ENCODE measurements around the gene ISLR2.

Gene ISLR2

DNA sequence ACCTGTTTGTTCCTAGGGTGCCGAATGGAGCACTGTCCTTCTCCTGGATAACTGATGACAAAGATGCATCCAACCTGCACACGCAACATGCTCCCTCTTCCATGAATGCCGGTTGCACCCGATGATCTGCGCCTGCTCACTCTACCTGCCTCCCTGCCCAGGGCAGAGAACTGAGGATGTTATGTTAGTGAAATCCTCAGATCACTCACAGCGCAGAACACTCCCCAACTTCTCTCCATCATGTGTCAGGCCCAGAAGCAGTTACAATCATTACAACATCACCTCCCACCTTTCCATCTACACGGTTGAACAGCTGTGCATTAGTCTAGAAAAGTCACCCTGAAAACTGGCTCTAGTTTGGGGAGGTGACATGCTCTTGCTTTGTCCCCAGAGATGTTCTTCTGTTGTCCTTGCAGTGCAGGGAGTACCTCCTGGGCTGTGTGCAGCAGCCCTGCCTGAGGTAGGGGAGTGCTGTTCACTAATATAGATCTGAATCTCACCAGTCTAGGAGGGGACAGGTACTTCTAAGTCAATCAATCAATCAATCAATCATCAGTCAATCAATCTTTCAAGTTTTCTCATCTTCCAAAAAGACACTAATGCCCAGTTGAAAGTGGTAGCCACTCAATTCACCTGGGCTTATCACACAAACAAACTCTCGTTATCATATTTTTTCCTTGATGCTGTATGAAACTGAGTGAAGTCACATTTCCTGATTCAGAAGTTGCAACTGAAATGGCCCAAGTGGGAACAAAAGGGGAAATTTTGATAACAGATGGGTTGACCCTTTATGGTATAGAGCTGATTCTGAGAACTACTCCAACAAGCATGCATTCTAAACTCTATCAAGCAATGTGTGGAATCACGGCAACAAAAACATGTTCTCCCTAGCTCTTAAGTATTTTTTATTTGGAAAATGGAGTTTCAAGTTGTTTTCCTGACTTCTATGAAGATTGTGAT, 27.8 kb downstream of the ISLR2 start:
- no peak for TF ChIP-seq RAD21 (IDR thresholded peaks at IDR 0.05; ENCODE audit: low read depth)
- no peak for TF ChIP-seq TEAD4 (IDR thresholded peaks at IDR 0.05)
- TF ChIP-seq TAF1 (IDR thresholded peaks at IDR 0.05; ENCODE audit: low read depth), result no peak
- TF ChIP-seq, protein P1, sequence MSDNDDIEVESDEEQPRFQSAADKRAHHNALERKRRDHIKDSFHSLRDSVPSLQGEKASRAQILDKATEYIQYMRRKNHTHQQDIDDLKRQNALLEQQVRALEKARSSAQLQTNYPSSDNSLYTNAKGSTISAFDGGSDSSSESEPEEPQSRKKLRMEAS (IDR thresholded peaks at IDR 0.05), result no peak
- no peak for TF ChIP-seq YY1 (IDR thresholded peaks at IDR 0.05; ENCODE audit: low read depth)
- no peak for TF ChIP-seq EP300 (IDR thresholded peaks at IDR 0.05; ENCODE audit: borderline replicate concordance)
- no peak for TF ChIP-seq FOXM1 (IDR thresholded peaks at IDR 0.05; ENCODE audit: borderline replicate concordance, low read depth)
- TF ChIP-seq EGR1 (IDR thresholded peaks at IDR 0.05), result no peak
- TF ChIP-seq CEBPB (IDR thresholded peaks at IDR 0.05), result no peak
- TF ChIP-seq, protein P2, sequence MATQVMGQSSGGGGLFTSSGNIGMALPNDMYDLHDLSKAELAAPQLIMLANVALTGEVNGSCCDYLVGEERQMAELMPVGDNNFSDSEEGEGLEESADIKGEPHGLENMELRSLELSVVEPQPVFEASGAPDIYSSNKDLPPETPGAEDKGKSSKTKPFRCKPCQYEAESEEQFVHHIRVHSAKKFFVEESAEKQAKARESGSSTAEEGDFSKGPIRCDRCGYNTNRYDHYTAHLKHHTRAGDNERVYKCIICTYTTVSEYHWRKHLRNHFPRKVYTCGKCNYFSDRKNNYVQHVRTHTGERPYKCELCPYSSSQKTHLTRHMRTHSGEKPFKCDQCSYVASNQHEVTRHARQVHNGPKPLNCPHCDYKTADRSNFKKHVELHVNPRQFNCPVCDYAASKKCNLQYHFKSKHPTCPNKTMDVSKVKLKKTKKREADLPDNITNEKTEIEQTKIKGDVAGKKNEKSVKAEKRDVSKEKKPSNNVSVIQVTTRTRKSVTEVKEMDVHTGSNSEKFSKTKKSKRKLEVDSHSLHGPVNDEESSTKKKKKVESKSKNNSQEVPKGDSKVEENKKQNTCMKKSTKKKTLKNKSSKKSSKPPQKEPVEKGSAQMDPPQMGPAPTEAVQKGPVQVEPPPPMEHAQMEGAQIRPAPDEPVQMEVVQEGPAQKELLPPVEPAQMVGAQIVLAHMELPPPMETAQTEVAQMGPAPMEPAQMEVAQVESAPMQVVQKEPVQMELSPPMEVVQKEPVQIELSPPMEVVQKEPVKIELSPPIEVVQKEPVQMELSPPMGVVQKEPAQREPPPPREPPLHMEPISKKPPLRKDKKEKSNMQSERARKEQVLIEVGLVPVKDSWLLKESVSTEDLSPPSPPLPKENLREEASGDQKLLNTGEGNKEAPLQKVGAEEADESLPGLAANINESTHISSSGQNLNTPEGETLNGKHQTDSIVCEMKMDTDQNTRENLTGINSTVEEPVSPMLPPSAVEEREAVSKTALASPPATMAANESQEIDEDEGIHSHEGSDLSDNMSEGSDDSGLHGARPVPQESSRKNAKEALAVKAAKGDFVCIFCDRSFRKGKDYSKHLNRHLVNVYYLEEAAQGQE (IDR thresholded peaks at IDR 0.05; ENCODE audit: low read depth), result no peak
- TF ChIP-seq NFIC (IDR thresholded peaks at IDR 0.05), result no peak

DNA sequence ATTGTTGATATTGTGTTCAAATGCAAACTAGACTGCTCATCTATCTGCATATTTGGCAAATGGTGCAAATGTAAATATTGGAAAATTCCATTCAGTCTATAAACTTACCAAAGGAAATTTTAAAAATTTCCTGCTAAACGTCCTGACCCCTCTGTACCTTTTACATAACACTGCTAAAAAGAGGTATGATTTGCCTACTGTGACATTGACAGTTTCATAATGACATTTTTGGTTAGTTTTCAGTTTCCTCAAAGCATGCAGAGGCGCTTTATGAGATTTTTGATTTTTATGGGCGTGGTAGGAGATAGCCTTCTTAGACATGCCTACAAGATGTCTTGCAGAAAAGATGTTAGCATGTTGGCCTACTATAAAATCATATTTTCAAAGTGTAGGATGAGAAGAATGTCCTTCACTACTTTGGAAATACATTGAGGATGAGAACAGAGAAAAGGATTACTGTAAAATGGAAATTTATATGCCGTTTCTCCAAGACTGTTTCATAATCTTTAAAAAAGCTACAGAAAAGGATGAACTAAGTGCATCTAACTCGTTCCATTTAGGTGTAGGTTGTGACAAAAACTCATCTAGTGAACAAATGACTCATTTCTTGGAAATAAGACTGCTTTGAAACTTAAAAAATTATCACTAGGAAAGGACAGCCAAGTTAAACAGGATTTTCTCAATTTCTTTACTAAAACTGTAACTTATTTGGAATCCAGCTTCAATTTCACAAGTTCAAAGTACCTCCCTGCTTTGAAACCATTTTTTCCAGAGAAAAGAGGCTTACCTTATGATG, 28.7 kb downstream of the ISLR2 start:
- TF ChIP-seq EP300 (IDR thresholded peaks at IDR 0.05; ENCODE audit: borderline replicate concordance) (no peak), FOXM1 (IDR thresholded peaks at IDR 0.05; ENCODE audit: borderline replicate concordance, low read depth) (no peak), TAF1 (IDR thresholded peaks at IDR 0.05; ENCODE audit: low read depth) (no peak), CEBPB (IDR thresholded peaks at IDR 0.05) (no peak), TEAD4 (IDR thresholded peaks at IDR 0.05) (no peak), NFIC (IDR thresholded peaks at IDR 0.05) (no peak), ZBTB7A (IDR thresholded peaks at IDR 0.05; ENCODE audit: low read depth) (no peak), RAD21 (IDR thresholded peaks at IDR 0.05; ENCODE audit: low read depth) (no peak), CREB1 (IDR thresholded peaks at IDR 0.05; ENCODE audit: low read depth) (no peak), YY1 (IDR thresholded peaks at IDR 0.05; ENCODE audit: low read depth) (no peak), TCF12 (IDR thresholded peaks at IDR 0.05; ENCODE audit: low read depth) (no peak), EGR1 (IDR thresholded peaks at IDR 0.05) (no peak)
- TF ChIP-seq, protein P1 (IDR thresholded peaks at IDR 0.05), result no peak
- TF ChIP-seq, protein P2 (IDR thresholded peaks at IDR 0.05; ENCODE audit: low read depth), result no peak
- TF ChIP-seq, protein P3, sequence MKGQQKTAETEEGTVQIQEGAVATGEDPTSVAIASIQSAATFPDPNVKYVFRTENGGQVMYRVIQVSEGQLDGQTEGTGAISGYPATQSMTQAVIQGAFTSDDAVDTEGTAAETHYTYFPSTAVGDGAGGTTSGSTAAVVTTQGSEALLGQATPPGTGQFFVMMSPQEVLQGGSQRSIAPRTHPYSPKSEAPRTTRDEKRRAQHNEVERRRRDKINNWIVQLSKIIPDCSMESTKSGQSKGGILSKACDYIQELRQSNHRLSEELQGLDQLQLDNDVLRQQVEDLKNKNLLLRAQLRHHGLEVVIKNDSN (IDR thresholded peaks at IDR 0.05), result no peak

DNA sequence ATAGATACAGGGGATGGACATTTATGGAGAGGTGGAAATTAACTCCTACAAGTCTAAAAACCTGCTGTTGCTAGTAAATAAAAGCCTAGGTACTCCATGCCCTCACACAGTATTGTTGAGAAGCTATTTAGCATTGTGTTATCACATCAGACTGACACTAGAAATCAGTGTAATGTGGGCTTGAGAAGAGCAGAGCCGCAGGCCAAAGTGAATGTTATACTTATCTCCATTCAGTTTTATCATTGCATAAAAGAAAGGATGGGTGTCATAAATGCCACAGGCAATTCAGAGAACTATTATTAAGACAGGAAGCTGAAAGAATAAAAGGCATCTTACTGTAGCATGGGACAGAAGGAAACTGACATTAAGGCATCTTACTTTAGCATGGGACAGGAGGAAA, 29.4 kb downstream of the ISLR2 start:
- no peak for TF ChIP-seq NFIC (IDR thresholded peaks at IDR 0.05)
- no peak for TF ChIP-seq FOXM1 (IDR thresholded peaks at IDR 0.05; ENCODE audit: borderline replicate concordance, low read depth)

DNA sequence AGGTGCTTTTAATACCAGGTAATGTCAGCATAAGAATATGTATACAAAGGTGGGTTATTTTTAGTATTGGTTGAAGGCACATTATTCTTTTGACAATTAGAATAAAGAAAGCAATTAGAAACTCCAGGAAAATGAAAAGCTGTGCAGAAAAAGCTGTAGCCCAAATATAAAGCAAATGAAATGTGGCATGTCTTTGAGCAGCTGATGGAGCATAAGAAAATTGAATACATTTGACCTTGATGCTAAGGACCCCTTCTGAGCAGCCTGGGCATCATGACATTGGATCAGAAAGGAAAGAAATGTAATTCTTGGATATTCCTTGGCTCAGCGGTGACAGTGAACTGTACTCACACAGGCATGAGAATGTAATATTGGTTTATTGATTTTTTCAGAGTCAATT, 35.1 kb downstream of the ISLR2 start:
- no peak for TF ChIP-seq FOXM1 (IDR thresholded peaks at IDR 0.05; ENCODE audit: borderline replicate concordance, low read depth)
- TF ChIP-seq YY1 (IDR thresholded peaks at IDR 0.05; ENCODE audit: low read depth), result no peak
- no peak for TF ChIP-seq ZBTB7A (IDR thresholded peaks at IDR 0.05; ENCODE audit: low read depth)
- TF ChIP-seq, protein P3 (IDR thresholded peaks at IDR 0.05), result no peak
- TF ChIP-seq, protein P2 (IDR thresholded peaks at IDR 0.05; ENCODE audit: low read depth), result no peak
- TF ChIP-seq RAD21 (IDR thresholded peaks at IDR 0.05; ENCODE audit: low read depth), result no peak
- no peak for TF ChIP-seq EP300 (IDR thresholded peaks at IDR 0.05; ENCODE audit: borderline replicate concordance)
- no peak for TF ChIP-seq TEAD4 (IDR thresholded peaks at IDR 0.05)
- TF ChIP-seq NFIC (IDR thresholded peaks at IDR 0.05), result no peak
- TF ChIP-seq TCF12 (IDR thresholded peaks at IDR 0.05; ENCODE audit: low read depth), result no peak
- TF ChIP-seq, protein P1 (IDR thresholded peaks at IDR 0.05), result no peak
- TF ChIP-seq CREB1 (IDR thresholded peaks at IDR 0.05; ENCODE audit: low read depth), result no peak
